Esophagus muscularis mucosa (tissue), 4 donors: ENCODE results near the gene TWSG1.

ENCODE experiments used
- CTCF ChIP-seq, 3 experiments: fragments of 200-600 bp in 2 of 3; fragments of 450-650 bp in 1 of 3; sonication (generic) in 2 of 3; IDR thresholded peaks; one replicate each; pipeline ENCODE4 v1.5.1; 2017 to 2019; ENCODE audit warnings: antibody characterized with exemption in 3 of 3, mild to moderate bottlenecking in 2 of 3, moderate library complexity in 1 of 3
- EP300 ChIP-seq: sonication (generic); formaldehyde crosslinking; IDR thresholded peaks from one replicate; pipeline ENCODE4 v1.6.1; 2017; ENCODE audit warnings: antibody characterized with exemption
- POLR2A ChIP-seq: fragments of 450-650 bp; IDR thresholded peaks from one replicate; pipeline ENCODE4 v1.6.1; 2017; ENCODE audit warnings: antibody characterized with exemption, moderate library complexity, mild to moderate bottlenecking, low read depth

- TF ChIP-seq CTCF (IDR thresholded peaks at IDR 0.05) (no peak), EP300 (no peak), POLR2A (no peak)
These were observed 58.2 kb downstream of the TWSG1 start for GRCh38 chr18:9392726-9393125.
